ENCODE measurements around the gene CD82.

DNA sequence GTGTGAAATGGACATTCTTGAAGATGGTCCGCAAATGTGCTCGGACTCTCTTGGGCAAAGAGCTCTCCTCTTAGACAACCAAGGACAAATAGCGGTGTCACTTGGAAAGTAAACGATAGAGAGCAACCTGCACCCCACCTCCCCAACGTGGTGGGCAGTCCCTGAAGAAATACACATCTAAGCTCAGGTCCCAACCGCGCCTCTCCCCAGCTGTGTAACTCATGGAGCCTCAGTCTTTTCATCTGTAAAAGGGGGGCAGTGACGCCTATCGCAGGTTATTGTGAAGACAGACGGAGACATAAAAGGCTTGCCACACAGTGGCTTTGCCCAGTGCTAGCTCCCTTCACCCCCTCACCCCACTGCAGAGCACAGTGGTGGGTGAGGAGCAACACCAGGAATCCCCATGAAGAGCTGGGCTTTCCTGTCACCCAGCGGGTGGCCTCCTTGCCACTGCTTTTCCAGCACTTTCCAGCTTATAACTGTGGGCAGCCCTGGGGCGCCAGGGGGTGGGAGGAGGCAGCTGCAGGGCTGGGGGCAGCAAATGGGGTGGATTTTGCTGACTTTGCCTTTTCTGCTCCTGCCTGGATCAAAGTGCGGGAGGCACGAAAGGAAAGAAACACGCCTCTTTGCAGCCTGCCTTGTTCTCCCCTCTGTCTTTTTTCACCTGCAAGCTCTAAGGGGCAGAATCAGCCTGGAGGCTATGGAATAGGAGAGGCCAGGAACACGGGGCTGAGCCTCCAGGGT, 87.6 kb downstream of the CD82 start:
- TF ChIP-seq, protein P1, sequence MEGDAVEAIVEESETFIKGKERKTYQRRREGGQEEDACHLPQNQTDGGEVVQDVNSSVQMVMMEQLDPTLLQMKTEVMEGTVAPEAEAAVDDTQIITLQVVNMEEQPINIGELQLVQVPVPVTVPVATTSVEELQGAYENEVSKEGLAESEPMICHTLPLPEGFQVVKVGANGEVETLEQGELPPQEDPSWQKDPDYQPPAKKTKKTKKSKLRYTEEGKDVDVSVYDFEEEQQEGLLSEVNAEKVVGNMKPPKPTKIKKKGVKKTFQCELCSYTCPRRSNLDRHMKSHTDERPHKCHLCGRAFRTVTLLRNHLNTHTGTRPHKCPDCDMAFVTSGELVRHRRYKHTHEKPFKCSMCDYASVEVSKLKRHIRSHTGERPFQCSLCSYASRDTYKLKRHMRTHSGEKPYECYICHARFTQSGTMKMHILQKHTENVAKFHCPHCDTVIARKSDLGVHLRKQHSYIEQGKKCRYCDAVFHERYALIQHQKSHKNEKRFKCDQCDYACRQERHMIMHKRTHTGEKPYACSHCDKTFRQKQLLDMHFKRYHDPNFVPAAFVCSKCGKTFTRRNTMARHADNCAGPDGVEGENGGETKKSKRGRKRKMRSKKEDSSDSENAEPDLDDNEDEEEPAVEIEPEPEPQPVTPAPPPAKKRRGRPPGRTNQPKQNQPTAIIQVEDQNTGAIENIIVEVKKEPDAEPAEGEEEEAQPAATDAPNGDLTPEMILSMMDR (IDR thresholded peaks at IDR 0.05): no peak
- no peak for TF ChIP-seq POLR2A (IDR thresholded peaks at IDR 0.05)

All from right lobe of liver (tissue), 4 donors.